ENCODE measurements around the gene ST7L.
A peak's percentile ranks its signal among the peaks of the same experiment; 100 is the strongest.
"Not testable (repeated sequence)": the region's sequence is repeated elsewhere in the genome, so short reads cannot be mapped to it uniquely, and the experiment has no call there.

Gene ST7L

GRCh38 chr1:112618721-112619517, at the start of gene ST7L:
Gene ST7L, minus strand, starts transcription at chr1:112619141. Its CDS starts 28 bp downstream, at chr1:112619113.
- peak; percentile 60 for DNase-seq

GRCh38 chr1:112666946-112667345, 48.0 kb upstream of the ST7L start:
- DNase-seq = no peak

- no peak for DNase-seq
These were observed 46.9 kb upstream of the ST7L start for GRCh38 chr1:112665857-112666256.

- DNase-seq = no peak
These were observed 32.3 kb upstream of the ST7L start for GRCh38 chr1:112651205-112651604.

GRCh38 chr1:112646225-112646624, 27.3 kb upstream of the ST7L start:
- DNase-seq = no peak

GRCh38 chr1:112643080-112643479, 24.1 kb upstream of the ST7L start:
- no peak for DNase-seq

GRCh38 chr1:112640437-112640836, 21.5 kb upstream of the ST7L start:
- not testable (repeated sequence) for DNase-seq

GRCh38 chr1:112638110-112638428, 19.1 kb upstream of the ST7L start:
- no peak for DNase-seq

GRCh38 chr1:112637254-112638109, 18.5 kb upstream of the ST7L start:
- DNase-seq = no peak

- no peak for DNase-seq
These were observed 17.8 kb upstream of the ST7L start for GRCh38 chr1:112636597-112637253.

GRCh38 chr1:112636056-112636455, 17.1 kb upstream of the ST7L start:
- no peak for DNase-seq

- no peak for DNase-seq
These were observed 15.4 kb upstream of the ST7L start for GRCh38 chr1:112634367-112634766.

- no peak for DNase-seq
These were observed 14.7 kb upstream of the ST7L start for GRCh38 chr1:112633628-112634027.

- DNase-seq = no peak
These were observed 10.3 kb upstream of the ST7L start for GRCh38 chr1:112629256-112629655.

GRCh38 chr1:112628516-112628915, 9.6 kb upstream of the ST7L start:
- DNase-seq = no peak

GRCh38 chr1:112626887-112627286, 7.9 kb upstream of the ST7L start:
- no peak for DNase-seq

GRCh38 chr1:112626193-112626592, 7.3 kb upstream of the ST7L start:
- no peak for DNase-seq

GRCh38 chr1:112625696-112626095, 6.8 kb upstream of the ST7L start:
- no peak for DNase-seq

- not testable (repeated sequence) for DNase-seq
These were observed 5.6 kb upstream of the ST7L start for GRCh38 chr1:112624493-112624892.

- no peak for DNase-seq
These were observed 1.4 kb upstream of the ST7L start for GRCh38 chr1:112620377-112620695.

- peak; percentile 90 for DNase-seq
These were observed 806 bp upstream of the ST7L start, which contains the start of gene CAPZA1 for GRCh38 chr1:112619518-112620376. Gene CAPZA1, plus strand, starts transcription at chr1:112619832. Its CDS starts 13 bp downstream, at chr1:112619845.

GRCh38 chr1:112618114-112618720, 724 bp downstream of the ST7L start:
- no peak for DNase-seq

All from COR-L47 (cell line).